GM18858 (cell line): ENCODE results near the gene SLC37A1.
"Not testable (repeated sequence)": the region's sequence is repeated elsewhere in the genome, so short reads cannot be mapped to it uniquely, and the experiment has no call there.

Source experiments
- ATAC-seq: cut with Tn5 transposase; IDR thresholded peaks from one replicate; pipeline ENCODE4 v1.9.1; 2021; ENCODE audit not compliant: unreplicated experiment

Gene SLC37A1

GRCh38 chr21:42513151-42513984 is at the start of gene SLC37A1:
TSS of gene SLC37A1 (plus strand) at chr21:42513852. CDS start at chr21:42518455, 4,603 bp downstream.
- ATAC-seq: no peak

DNA sequence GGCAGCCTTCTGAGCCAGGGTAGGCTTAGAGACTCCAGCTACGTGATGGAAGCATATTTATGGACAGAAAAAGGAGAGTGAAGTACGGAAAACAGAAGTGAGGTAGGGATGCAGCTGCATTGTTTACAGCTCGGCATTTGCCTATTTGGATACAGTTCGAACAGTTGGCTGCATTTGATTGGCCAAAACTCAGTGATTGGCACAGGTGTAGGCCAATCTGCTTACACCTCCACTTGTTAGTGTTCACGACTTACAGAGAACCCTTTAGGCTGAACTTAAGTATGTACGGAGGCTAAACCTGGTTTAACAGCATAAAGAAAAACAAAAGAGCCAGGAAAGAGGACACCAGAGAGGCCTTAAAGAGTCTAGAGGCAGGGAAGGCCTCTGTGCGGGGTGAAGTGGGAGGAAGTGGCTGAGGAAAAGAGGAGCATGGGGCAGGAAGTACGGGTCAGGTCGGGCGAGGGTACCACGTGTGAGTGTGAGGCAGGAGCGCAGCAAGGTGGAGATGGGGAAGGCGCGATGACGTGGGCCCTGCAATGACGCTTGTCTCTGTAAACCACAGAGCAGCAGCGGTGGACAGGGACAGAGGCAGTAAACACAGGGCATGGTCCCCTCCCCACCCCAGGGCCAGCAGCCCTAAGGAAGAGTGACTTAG is 49.7 kb upstream of the SLC37A1 start:
- no peak for ATAC-seq

- no peak for ATAC-seq
Measured at GRCh38 chr21:42465008-42465802, 48.4 kb upstream of the SLC37A1 start.

GRCh38 chr21:42465803-42466127 is 47.9 kb upstream of the SLC37A1 start:
- ATAC-seq: no peak

GRCh38 chr21:42466700-42467099 is 47.0 kb upstream of the SLC37A1 start:
- no peak for ATAC-seq

- ATAC-seq: no peak
Measured at GRCh38 chr21:42467140-42467983, 46.3 kb upstream of the SLC37A1 start.

GRCh38 chr21:42468491-42469131 is 45.0 kb upstream of the SLC37A1 start:
- no peak for ATAC-seq

DNA sequence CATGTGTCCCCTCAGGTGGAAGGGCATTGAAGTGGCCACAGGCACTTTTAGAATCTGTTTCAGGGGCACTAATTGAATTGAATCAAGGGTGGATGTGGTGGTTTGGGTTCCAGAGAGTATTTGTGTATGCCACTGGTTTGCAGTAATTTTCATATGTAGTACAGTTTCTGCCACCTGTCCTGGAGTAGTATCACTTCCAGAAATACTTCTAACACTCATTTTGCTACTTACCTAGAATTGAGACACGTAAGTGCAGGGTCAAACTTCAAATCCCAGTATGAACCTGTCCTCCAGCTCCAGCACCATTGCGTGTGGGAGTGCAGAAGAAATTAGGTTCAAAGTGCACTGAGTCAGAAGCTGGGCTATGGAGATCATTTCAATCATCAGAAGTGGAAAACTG is 44.4 kb upstream of the SLC37A1 start:
- no peak for ATAC-seq

- ATAC-seq: not testable (repeated sequence)
Measured at GRCh38 chr21:42469726-42470125, 43.9 kb upstream of the SLC37A1 start.

- ATAC-seq: no peak
Measured at GRCh38 chr21:42471206-42471605, 42.4 kb upstream of the SLC37A1 start.

DNA sequence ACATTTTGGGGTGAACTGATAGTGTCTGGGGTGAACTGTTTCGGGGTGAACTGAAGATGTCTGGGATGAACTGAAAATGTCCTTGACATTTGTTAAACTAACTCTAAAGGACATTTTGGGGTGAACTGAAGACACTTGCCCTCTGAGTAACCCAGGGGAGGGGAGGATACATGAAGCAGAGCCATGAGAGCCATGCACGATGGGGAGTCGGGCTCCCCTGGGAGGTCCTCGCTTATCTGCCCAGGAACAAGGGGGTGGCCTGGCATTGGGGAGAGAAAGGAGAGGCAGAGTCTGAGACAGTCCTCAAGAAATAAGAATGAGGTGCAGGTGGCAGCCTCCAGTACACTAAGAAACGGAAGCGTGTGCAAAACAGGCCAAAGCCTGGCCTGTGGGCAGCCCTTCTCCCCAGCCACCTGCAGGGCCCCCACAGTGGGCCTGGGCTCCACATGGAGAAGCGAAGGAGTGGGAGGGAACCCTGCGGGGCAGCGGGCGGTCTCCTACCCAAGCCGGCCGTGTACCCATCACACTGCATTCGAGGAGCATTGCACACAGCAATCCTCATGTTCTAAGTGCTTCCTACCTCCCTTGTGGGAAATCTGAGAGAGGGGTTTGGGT is 41.8 kb upstream of the SLC37A1 start:
- ATAC-seq: no peak

DNA sequence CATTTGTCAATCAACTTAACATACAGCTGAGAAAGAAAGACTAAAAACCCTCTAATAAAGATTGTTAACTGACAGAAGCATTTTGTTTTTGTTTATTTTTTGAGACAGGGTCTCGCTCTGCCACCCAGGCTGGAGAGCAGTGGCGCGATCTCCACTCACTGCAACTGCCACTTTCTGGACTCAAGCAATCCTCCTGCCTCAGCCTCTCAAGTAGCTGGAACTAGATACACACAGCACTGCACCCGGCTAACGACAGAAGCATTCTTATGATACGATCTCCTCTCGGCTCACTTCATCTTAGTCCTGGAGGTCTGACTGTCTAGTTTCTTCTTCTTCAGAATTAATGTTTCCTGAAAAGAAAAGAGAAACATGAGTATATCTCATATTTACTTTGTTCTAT is 41.1 kb upstream of the SLC37A1 start:
- ATAC-seq: no peak

DNA sequence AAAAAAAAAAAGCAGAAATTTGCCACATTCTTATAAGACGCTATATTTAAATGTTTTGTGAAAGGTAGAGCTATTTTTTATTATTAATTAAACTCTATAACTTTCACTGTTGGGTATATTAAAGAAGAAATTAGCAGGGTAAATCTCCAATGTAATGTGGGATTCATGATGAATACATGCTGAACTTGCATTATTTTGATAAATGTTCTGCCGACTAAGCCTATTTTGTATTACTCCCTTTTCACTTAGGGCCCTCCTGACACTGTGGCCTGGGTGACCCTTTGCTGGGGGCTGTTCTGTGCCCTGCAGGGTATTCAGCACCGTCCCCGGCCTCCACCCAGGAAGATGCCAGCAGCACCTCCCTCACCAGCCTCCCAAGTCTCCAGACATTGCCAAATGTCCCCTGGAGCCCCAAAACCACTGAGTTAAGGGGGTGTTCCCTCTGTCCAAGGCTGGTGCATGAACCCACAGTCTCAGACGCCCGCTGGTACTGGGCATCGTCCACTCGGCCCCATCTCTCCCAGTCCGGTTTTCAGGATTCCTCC is 40.1 kb upstream of the SLC37A1 start:
- ATAC-seq: no peak

DNA sequence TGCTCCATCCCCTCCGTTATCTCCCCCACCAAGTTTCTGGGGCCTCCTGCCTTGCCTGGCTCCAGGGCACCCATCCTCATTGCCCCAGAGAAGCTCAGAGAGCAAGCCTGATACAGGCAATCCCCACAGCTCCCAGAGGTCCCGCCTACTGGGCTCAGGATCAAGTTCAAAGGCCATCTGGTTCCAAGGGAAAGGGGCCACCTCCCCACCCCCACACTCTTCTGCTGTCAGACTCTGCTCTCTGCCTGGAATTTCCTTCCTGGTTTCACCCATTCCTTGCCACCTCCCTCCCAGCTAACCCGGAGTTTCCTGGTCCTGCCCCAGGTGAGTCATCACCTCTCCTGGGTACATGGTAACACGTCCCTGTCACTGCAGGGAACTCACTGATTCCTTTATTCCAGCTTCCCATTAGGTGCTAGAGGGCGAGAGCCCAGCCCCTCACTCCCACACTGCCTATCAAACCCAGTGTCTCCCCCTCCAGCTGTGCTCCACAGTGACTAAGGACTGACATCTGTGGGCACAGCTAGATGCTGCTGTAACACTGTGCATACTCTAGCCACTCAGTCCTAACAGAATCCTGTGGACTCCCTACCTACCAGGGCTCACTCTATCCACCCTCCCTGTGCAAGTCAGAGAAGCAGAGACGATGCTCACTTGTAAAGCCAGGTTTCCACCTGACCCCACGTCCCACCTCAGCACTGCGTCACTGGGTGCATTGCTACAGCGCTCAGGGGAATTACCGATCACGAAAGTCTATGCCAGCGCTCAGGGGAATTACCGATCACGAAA is 39.4 kb upstream of the SLC37A1 start:
- ATAC-seq: peak; percentile 55

DNA sequence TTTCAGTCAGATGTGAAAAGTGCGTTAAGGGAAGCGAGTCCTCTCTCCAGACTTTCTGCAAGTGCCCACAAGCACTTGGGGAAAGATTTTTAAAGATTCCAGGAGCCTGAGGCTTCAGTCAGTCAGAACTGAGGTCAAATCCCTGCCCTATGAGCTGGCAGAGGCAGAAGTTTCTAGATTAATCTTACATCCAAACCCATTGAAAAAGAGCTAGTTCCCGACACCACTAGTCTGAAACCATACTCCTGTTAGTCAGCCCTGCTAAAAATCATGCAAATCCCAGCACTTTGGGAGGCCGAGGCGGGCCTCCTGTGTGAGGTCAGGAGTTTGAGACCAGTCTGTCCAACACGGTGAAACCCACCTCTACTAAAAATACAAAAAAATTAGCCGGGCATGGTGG is 38.6 kb upstream of the SLC37A1 start:
- no peak for ATAC-seq

DNA sequence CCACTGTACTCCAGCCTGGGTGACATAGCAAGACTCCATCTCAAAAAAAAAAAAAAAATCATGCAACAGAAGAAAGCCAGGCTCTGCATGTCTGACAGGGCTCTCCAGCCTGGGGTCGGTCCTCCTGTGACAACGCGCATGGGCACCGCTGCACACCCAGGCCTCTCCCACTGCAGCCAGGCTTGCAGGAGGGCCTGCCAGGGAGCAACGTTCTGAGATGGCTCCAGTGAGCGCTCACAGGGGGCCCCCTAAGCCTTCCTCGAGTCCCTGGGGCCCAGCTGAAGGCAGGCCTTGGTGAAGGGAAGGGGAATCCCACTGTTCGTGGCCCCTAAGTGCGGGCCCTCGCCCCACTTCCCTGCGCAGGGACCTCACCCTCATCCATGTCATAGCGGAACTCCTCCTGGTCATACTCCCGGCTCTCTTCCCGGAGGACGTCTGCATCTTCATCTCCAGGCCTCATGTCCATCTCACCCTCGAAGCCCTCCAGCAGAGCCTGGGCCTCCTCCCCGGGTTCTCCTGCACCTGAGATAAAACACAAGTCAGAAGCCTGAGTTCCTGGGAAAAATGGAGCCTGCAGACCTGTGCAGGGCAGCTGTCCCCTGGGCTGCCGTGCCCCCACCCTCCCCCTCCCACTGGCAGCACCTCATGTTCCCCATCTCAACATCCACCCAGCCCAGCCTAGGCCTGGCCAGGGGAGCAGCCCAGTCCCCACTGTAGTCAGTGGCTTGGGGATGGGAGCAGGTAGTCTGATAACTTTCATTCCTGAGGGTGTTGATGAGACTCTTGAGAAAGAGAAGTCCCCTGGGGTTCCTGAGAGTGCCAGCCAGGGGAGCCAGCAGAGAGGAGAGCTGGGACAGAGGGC is 37.9 kb upstream of the SLC37A1 start:
- no peak for ATAC-seq

GRCh38 chr21:42476388-42477331 is 37.0 kb upstream of the SLC37A1 start:
- ATAC-seq: no peak
